IMR-90 (cell line): Measurements from ENCODE around the gene POLD3.

Experiments used
- BHLHE40 ChIP-seq: fragments of 150-350 bp; IDR thresholded peaks from 2 replicates; pipeline ENCODE4 v1.6.1; 2016; ENCODE audit warnings: mild to moderate bottlenecking, low read depth, low read length
- CEBPB ChIP-seq: IDR thresholded peaks from 2 replicates; pipeline ENCODE4 v1.6.1; 2012; ENCODE audit warnings: low read depth, low read length, improper control_type of control experiment
- FOS ChIP-seq: fragments of 150-350 bp; IDR thresholded peaks from 2 replicates; pipeline ENCODE4 v1.6.1; 2016; ENCODE audit warnings: low read depth, low read length
- NFE2L2 ChIP-seq: fragments of 150-350 bp; IDR thresholded peaks from 2 replicates; pipeline ENCODE4 v1.6.1; 2016; ENCODE audit warnings: low read depth, mild to moderate bottlenecking, low read length
- POLR2A ChIP-seq: IDR thresholded peaks from 2 replicates; pipeline ENCODE4 v1.6.1; 2012; ENCODE audit warnings: mild to moderate bottlenecking, low read depth, low read length
- RAD21 ChIP-seq: IDR thresholded peaks from 2 replicates; pipeline ENCODE4 v1.6.1; 2012; ENCODE audit warnings: low read length, improper control_type of control experiment
- RCOR1 ChIP-seq: IDR thresholded peaks from 2 replicates; pipeline ENCODE4 v1.6.1; 2012; ENCODE audit warnings: mild to moderate bottlenecking, low read length, improper control_type of control experiment; ENCODE audit not compliant: insufficient replicate concordance
- RFX5 ChIP-seq: IDR thresholded peaks from 2 replicates; pipeline ENCODE4 v1.8.0; 2012; ENCODE audit warnings: low read depth, mild to moderate bottlenecking, low read length, moderate library complexity
- SMC3 ChIP-seq: fragments of 150-350 bp; IDR thresholded peaks from 2 replicates; pipeline ENCODE4 v1.6.1; 2016; ENCODE audit warnings: low read depth, mild to moderate bottlenecking, antibody characterized with exemption, low read length, moderate library complexity
- TF ChIP-seq, protein P1 (sequence below): conservative IDR thresholded peaks from 2 replicates; pipeline ENCODE4 v1.5.1; 2012; ENCODE audit warnings: mild to moderate bottlenecking, low read depth, low read length, improper control_type of control experiment
- TF ChIP-seq, protein P2 (sequence below): fragments of 150-350 bp; IDR thresholded peaks from 2 replicates; pipeline ENCODE4 v1.6.1; 2017; ENCODE audit warnings: mild to moderate bottlenecking, antibody characterized with exemption, low read length, low read depth

DNA sequence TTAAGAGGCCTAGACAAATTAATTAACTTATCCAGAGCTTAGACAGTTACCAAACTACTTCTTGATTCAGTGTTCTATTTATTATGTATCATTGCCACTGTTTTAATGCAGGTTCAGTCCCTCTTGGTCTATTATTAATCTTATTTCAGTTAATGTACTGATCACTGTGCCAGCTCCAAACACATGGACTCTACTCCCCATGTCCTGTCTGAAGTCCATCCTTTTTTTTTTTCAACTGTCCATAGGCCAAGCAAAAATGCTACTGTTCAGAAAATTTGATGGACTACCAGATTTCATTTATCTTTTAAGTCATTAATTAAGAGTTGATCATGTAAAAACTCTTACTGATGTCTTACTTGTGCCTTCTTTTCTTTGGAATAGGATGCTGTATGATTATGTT is 11.9 kb downstream of the POLD3 start:
- TF ChIP-seq, protein P1, sequence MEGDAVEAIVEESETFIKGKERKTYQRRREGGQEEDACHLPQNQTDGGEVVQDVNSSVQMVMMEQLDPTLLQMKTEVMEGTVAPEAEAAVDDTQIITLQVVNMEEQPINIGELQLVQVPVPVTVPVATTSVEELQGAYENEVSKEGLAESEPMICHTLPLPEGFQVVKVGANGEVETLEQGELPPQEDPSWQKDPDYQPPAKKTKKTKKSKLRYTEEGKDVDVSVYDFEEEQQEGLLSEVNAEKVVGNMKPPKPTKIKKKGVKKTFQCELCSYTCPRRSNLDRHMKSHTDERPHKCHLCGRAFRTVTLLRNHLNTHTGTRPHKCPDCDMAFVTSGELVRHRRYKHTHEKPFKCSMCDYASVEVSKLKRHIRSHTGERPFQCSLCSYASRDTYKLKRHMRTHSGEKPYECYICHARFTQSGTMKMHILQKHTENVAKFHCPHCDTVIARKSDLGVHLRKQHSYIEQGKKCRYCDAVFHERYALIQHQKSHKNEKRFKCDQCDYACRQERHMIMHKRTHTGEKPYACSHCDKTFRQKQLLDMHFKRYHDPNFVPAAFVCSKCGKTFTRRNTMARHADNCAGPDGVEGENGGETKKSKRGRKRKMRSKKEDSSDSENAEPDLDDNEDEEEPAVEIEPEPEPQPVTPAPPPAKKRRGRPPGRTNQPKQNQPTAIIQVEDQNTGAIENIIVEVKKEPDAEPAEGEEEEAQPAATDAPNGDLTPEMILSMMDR = no peak
- TF ChIP-seq CEBPB (no peak), POLR2A (no peak), RAD21 (no peak), BHLHE40 (no peak), SMC3 (no peak), RFX5 (no peak), RCOR1 (no peak), NFE2L2 (no peak), FOS (no peak)
- TF ChIP-seq, protein P2, sequence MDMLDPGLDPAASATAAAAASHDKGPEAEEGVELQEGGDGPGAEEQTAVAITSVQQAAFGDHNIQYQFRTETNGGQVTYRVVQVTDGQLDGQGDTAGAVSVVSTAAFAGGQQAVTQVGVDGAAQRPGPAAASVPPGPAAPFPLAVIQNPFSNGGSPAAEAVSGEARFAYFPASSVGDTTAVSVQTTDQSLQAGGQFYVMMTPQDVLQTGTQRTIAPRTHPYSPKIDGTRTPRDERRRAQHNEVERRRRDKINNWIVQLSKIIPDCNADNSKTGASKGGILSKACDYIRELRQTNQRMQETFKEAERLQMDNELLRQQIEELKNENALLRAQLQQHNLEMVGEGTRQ = no peak
